C4-2B (cell line): ENCODE results near the gene C1orf159.

Experiments used
- H3K27ac ChIP-seq: fragments of 450-650 bp; 2 replicates; pipeline ENCODE4 v1.5.1; 2017
- CTCF ChIP-seq: fragments of 450-650 bp; conservative IDR thresholded peaks from 2 replicates; pipeline ENCODE4 v1.5.1; 2017; ENCODE audit warnings: mild to moderate bottlenecking
- ZFX ChIP-seq: fragments of 450-650 bp; IDR thresholded peaks from 2 replicates; pipeline ENCODE4 v1.6.1; 2017

C1orf159 gene

DNA sequence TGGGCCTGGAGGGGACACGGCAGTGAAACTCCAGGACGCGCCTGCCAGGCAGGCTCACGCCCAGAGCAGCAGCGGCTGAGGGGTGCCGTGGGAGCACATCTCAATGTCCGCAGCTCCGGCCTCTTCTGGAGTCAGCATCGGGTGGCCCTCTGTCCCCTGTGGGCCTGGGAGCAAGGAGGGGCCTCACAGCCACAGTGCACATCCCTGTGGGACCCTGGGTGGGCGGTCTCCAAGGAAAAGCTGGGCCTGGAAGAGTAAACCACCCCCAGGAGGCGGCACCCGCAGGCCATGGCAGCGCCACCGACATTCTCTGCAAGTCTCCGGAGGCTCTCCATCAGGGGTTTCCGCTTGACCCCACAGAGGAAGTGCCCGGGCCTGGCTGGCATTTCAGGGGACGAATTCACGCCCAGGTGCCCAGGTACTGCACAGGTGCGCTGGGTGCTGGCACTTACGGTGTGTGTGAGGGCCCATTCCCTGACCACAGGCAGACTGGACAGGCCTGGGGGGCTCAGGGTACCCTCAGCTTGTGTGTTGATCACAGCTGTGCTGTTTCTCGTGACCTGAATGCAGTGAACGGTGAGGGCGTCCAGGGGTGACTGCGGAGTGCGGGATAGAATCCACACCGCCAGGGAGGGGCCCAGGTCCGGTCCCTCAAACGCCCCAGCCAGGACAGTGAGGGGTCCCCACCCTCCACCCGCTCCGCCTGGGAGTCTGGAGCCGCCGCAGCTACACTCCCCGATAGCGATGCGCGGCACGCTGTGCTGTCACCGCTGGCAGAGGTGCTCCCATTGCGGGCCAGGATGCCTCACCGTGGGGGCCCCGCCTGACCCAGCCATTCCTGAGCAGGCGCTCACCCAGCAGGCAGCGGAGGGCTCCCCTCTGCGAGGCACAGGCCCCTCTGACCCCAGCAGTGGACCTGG, 25.2 kb downstream of the C1orf159 start:
- TF ChIP-seq CTCF (no peak), ZFX (no peak)
- H3K27ac ChIP-seq: no peak overlapping the region

- no peak for TF ChIP-seq ZFX
- no peak for TF ChIP-seq CTCF
- no peak overlapping the region for H3K27ac ChIP-seq
These were observed 26.0 kb downstream of the C1orf159 start for GRCh38 chr1:1089731-1090423.

DNA sequence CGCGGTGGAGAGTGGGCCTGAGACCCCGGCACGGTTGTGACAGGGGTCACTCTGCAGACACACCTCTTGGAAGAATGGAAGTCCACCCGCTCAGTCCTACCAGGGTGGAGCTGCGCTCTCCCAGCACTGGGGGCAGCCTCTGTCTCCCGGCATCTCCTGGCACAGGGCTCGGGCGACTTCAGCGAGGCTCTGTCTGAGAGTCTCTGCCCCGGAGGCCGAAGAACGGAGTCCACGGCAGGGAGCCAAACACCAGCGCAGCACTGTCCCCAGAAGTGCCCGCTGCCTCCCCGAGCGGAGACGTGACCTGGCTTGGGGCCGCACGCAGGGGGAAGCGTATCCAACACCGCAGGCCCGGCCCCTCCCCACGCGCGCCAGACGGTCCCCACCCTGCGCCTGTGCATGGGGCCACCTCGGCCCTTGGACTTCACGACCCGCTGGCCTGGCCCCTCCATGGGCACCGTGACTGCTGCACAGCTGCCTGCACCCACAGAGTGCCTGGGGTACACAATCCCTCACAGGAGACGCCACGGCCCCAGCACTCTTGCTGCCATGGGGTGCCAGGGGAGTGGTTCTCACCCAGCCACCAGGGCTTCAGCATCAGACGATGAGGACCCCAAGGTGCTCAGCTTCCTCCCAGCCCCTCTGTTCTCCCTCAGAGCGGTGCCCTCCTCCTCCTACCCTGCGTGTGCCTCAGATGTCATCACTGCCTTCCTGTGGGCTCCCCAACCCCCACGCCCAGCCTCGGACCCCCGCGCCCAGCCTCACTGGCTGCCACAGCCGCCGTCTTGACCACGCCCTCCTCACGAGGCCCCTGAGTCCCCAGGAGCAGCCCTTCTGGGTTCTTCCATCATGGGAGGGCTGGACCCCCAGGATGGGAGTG, 26.8 kb downstream of the C1orf159 start:
- TF ChIP-seq CTCF: no peak
- no peak for TF ChIP-seq ZFX
- no peak overlapping the region for H3K27ac ChIP-seq

DNA sequence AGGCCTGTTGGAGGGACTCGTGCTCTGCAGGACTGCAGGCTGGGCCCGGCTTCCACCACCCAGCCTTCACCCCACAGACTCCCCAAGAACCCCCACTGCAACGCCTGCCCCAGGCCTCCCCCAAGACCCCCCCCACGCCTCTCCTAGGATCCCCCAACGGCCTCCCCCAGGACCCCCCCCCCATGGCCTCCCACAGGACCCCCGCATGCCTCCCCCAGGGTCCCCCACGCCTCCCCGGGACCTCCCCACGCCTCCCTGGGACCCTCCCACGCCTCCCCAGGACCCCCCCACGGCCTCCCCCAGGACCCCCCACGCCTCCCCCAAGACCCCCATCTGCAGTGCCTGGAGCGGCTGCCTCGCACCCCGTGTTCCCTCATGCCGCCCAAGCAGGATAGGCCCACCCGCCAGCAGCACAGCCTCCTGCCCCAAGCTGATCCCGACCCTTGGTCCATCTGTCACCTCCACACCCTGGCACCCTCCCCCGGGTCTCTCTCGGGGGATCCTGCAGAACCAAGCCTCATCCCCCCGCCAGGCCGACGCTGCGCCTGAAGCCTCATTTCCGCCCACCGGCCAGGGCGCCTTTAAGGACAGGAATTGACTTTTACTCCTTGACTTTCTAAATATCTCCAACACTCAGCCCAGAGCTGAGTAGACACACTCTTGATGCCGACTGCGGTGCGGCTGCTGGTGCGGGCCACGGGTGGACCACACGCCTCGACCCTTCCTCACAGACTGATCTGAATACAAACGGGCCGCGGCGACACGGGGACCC, 27.7 kb downstream of the C1orf159 start:
- H3K27ac ChIP-seq: no peak overlapping the region
- TF ChIP-seq ZFX (no peak), CTCF (no peak)

DNA sequence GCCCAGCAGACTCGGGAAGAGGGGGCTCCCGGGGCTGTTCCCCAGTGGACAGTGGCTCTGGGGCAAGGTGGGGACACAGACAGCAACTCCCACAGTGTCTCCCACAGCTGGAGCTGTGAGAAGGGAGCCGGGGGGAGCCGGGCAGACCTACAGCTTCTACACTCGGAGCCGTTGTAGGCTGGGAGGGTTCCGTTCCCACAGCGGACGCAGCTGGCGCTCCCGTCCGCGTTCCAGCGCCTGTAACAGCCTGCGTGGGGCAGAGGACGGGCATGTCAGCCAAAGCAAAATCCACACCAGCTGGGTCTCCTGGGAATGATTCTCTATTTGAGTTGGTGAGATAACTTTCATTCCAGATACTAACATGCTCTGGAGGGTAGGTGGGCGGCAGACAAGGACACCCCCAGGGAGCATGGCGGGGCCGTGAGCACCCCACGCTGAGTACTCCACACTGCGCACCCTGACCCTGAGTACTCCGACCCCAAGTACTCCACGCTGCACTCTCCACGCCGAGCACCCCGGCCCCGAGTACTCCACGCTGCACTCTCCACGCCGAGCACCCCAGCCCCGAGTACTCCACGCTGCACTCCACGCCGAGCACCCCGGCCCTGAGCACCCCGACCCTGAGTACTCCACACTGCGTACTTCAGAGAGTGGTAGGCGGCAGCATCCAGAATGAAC, 28.4 kb downstream of the C1orf159 start:
- TF ChIP-seq CTCF: no peak
- TF ChIP-seq ZFX: no peak
- H3K27ac ChIP-seq: no peak overlapping the region

- H3K27ac ChIP-seq: no peak overlapping the region
- TF ChIP-seq CTCF: no peak
These were observed 29.0 kb downstream of the C1orf159 start for GRCh38 chr1:1086911-1087341.
